SK-N-MC (cell line): ENCODE data around the gene UGT1A4.

ENCODE experiments used
- EZH2 ChIP-seq: fragments of 200-600 bp; sonication (generic); IDR thresholded peaks from one replicate; pipeline ENCODE4 v1.6.1; 2017; ENCODE audit warnings: antibody characterized with exemption
- FOXP2 ChIP-seq: optimal IDR thresholded peaks from 2 replicates; pipeline ENCODE3; 2011; ENCODE audit warnings: mild to moderate bottlenecking, moderate library complexity; ENCODE audit not compliant: insufficient read depth; ENCODE audit errors: extremely low read length, control extremely low read depth
- POLR2AphosphoS5 ChIP-seq: IDR thresholded peaks from 2 replicates; pipeline ENCODE4 v1.6.1; 2012; ENCODE audit warnings: mild to moderate bottlenecking, low read depth, low read length, borderline replicate concordance

DNA sequence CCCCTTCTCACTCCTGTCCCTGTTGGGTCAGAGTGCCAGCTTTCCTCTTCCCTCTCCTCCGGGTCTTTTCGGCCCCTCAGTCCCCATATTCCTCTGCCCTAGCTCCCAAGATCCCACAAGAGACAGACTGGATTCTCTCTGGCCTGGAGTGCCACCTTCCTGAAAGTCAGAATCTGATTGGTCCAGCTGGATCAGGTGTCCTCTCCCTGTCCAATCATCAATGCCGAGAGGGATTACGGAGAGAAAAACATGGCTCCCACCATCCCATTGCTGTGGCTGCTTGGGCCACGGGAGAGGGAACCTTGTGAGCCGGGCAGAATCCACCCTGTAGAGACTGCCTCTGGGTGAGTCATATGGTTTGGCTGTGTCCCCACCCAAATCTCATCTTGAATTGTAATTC lies 56.9 kb downstream of the UGT1A4 start:
- TF ChIP-seq EZH2 (no peak), POLR2AphosphoS5 (no peak), FOXP2 (no peak)
